HG03108 (cell line): ENCODE data around the gene ANKRD33B.
"Not testable (repeated sequence)": the region's sequence is repeated elsewhere in the genome, so short reads cannot be mapped to it uniquely, and the experiment has no call there.

Experiments
- ATAC-seq: cut with Tn5 transposase; IDR thresholded peaks from one replicate; pipeline ENCODE4 v1.9.1; 2021; ENCODE audit warnings: moderate library complexity; ENCODE audit not compliant: unreplicated experiment

ANKRD33B gene

DNA sequence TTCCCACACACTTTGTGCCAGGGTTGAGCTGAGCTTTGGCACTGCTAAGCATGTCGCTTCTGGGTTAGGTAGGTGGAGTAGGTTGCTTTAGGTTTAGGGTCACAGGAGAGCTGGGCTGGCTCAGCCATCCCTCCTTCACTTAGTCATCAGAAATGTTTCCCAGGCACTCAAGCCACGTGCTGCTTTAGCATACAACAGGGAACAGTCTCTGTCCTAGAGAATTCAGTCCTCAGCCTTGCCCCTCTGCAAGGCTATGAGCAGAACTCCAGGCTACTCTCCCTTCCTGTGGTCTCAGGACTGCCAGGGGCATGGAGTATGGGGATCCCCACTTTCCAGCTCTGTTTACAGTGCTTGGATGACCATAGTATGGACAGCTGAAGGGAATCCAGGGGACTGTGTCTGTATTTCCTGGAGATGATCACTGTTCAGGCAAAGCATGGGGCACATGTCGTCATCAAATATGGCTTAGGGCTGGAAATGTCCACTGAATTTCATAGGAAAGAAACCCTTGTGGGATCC, 7.5 kb upstream of the ANKRD33B start:
- no peak for ATAC-seq

- no peak for ATAC-seq
Measured at GRCh38 chr5:10556893-10557746, 6.8 kb upstream of the ANKRD33B start.

GRCh38 chr5:10559151-10559550, 4.7 kb upstream of the ANKRD33B start:
- ATAC-seq: no peak

- ATAC-seq: no peak
Measured at GRCh38 chr5:10559871-10560270, 4.0 kb upstream of the ANKRD33B start.

- ATAC-seq: no peak
Measured at GRCh38 chr5:10562201-10563109, 1.4 kb upstream of the ANKRD33B start.

DNA sequence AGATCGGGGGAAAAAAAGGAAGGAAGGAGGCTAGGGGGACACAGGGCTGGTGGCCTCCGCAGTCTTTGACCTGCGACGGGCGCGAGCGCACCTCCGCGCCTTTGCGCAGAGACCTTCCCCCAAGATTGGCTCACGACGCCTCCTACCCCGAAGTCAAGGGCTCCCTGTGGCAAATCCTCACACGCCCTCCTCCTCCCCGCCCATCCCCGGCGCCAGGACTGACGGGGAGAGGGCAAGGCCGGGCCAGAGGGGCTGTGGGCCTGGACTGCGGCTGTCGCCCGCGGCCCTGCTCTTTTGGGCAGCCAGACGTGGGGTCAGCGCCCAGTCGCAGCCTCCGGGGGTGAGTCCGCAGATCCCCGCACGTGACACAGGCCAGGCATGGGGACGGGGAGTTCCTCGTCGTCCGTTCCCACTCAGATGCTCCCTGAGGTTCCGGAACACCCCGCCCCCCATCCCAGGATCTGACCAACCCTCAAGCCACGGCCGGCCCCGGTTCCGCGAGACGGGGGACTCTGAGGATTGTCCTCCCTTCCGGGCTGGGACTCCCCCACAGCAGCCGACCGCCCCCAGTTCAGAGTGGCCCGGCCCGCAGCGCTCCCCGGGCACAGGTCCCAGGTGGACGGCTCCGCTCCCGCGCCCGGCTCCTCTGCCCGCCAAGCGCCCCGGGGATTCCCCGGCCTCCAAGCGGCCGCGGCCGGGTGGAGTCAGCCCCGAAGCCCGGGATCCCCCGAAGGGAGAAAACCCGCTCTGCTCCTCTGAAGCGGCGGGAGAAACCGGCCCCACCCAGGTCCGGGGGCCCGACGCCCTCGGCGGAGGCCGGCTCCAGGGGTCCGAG, 543 bp upstream of the ANKRD33B start:
- peak; percentile 30 for ATAC-seq

DNA sequence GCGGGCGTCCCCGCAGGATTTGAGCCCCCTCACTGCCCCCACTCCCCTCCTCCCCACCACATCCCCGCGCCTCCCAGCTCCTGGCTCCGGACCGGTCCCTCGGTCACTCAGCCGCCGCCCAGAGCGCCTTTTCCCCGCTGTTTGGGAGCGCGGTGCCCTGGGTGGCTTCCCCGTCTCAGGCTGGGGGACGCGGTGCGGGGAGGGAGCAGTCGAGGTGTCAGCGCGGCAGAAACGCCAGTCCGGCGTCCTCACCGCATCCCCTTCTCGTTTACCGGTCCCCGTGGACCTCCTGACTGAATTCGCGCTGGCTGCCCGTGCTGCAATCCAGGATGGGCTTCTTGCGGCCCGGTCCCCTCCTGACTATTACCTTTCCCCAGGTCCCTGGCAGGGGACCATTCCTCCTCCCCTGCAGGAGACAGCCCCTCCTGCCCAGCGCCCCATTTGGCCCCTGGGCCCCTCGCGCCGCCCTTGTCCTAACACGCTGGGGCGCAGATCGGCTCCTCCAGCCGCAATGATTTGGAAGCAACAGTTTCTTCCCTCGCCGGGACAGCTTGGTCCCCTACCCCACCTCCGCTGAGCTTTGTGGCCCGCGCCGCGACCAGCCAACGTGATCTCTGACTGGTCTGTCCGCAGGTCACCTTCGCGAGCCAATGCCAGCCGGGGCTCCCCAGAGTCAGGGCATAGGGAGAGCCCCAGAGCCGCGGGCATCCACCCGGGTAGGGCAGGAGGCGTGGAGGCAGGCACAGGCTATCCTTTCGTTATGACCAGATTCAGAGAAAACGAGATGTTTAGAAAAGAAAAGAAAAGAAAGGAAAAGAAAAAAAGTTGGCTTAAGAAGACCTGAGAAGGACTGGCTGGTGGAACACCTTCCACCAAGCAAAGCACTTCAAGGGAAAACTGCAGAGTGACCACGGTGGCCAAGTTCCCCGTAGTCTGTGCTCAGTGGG, 1.2 kb downstream of the ANKRD33B start:
- ATAC-seq: peak; percentile 11

DNA sequence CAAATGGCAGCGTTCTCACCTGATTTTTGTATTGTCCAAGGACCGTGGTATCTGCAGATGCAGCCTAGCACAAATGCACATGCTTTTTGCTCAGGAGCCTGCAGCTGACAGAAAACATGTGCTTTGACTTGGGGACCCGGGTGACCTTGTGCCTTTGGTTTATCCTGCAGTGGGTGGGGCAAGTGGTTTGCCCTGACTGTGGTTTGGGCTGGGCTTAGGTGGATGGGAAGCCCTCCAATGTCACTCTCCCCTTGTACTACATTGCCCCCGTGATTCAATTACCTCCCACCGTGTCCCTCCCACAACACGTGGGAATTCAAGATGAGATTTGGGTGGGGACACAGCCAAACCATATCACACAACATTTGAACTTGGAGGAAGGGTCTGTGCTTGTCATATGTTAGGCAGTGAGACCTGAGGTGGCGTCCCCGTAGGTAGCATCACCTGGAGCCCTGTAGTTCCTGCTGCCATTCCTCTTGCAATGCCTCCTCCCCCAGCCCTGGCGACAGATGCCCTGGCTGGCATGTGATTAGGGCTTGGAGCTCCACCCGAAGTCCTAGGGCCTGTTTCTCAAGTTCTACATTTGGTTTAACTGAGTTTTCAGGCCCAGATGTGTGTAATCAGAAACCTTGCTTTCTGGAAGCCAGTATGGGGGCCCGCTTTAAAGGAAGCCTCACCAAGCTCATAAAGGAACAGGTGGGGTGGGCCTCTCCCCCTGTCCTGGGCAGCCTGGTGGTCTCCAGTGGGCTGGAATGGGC, 2.1 kb downstream of the ANKRD33B start:
- ATAC-seq: no peak

DNA sequence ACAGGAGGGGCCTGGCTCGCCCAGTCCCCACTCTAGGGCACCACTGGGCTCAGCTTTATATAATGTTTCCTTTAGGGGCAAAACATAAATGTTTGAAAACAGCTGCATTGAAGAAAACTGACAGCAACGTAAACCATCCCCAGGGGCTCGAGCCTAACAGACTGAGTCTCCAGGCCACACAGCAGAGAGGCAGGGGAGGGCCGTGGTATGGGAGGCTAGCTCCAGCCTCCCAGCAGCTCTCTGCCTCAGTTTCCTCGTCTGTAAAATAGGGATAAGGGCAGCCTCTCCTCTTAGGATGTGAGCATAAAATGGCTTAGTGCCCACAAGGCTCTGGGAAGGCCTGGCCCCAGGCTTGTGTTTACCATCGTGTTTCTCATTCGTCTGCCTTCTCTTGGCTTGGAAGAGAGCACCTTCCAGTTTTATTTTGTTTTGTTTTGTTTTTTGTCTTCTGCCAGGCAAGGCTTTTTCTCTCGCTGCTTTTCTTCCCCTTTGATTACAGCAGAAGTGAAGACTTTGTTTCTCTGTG, 2.7 kb downstream of the ANKRD33B start:
- ATAC-seq: no peak

GRCh38 chr5:10567121-10567591, 3.3 kb downstream of the ANKRD33B start:
- ATAC-seq: no peak

DNA sequence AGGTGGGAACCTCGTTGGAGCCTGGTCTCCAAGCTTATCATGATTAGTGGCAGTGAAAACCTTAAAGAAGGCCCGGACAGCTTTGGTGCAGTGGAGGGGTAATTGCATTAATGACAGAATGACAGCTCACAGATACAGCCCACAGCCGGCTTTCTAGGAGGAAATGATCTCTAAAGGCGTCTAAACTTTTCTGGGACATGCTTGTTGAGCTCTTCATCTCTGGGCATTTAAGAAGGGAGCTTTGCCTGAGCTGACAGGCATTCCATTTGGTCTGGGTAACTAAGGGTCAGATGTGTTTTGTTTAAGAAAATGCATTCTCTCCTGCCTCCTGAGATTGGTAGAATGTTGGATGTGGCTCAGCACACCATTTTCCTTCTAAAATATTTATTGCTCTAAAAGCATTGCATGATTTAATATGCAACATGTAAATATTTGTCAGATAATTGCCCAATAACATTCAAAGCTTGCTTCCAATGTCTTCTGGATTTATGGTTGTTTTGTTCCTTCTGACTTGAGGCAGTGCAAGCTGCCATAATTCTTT, 4.0 kb downstream of the ANKRD33B start:
- ATAC-seq: no peak

- not testable (repeated sequence) for ATAC-seq
Measured at GRCh38 chr5:10570540-10570939, 6.7 kb downstream of the ANKRD33B start.

GRCh38 chr5:10572451-10572850, 8.6 kb downstream of the ANKRD33B start:
- ATAC-seq: no peak

DNA sequence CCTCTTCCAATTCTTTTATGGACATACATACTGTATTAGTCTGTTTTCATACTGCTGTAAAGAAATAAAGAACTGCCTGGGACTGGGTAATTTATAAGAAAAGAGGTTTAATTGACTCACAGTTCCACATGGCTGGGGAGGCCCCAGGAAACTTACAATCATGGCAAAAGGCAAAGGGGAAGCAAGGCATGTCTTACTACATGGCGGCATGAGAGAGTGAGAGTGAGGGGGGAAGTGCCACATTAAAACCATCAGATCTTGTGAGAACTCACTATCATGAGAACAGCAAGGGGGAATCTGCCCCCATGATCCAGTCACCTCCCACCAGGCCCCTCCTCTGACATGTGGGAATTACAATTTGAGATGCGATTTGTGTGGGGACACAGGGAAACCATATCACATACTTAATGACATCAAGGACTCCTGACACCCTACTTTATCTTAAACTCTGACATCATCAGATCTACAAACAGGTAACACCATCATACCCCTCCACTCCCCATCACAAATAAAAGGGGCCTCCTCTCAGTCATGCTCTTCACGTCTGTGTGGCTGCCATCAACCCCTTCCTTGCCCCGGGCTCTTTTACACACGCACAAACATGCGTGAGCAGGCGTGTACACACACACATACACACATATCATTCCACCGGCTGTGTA, 9.7 kb downstream of the ANKRD33B start:
- no peak for ATAC-seq

- not testable (repeated sequence) for ATAC-seq
Measured at GRCh38 chr5:10574879-10575278, 11.0 kb downstream of the ANKRD33B start.

GRCh38 chr5:10576121-10576789, 12.4 kb downstream of the ANKRD33B start:
- no peak for ATAC-seq

- ATAC-seq: no peak
Measured at GRCh38 chr5:10576790-10577189, 12.9 kb downstream of the ANKRD33B start.
